HEK293 (cell line): ENCODE results near the gene PRSS48.

Experiments
- CTCF ChIA-PET: fragments of 350-600 bp; formaldehyde crosslinking; extraction: SDS; loops from one replicate; lab custom pipeline; 2021; ENCODE audit warnings: antibody characterized with exemption; lab: Yijun Ruan, JAX
- POLR2A ChIA-PET: fragments of 300-600 bp; formaldehyde crosslinking; extraction: SDS; loops from one replicate; lab custom pipeline; 2020; ENCODE audit warnings: antibody characterized with exemption, inconsistent platforms; lab: Yijun Ruan, JAX
- H3K27ac ChIP-seq: fragments of 200-500 bp; sonication (Bioruptor generic); 2 replicates; pipeline ENCODE4 v1.5.1; 2014; ENCODE audit warnings: low read depth, low read length, control low read depth, inconsistent platforms; ENCODE audit errors: extremely low read depth
- H3K36me3 ChIP-seq, 2 experiments: fragments of 200-500 bp in 1 of 2; sonication (Bioruptor generic) in 1 of 2; 1 replicate in 1 of 2; 2 replicates in 1 of 2; pipeline ENCODE4 v1.5.1; 2014 to 2017; ENCODE audit warnings: inconsistent platforms in 2 of 2, low read length in 2 of 2; ENCODE audit not compliant: control insufficient read depth in 2 of 2, insufficient read depth in 1 of 2
- H3K4me1 ChIP-seq: fragments of 200-500 bp; sonication (Bioruptor generic); 2 replicates; pipeline ENCODE4 v1.5.1; 2014; ENCODE audit warnings: mild to moderate bottlenecking, low read length, inconsistent platforms; ENCODE audit not compliant: control insufficient read depth, insufficient read depth
- H3K4me3 ChIP-seq: 2 replicates; pipeline ENCODE4 v1.5.1; 2011; ENCODE audit warnings: low read depth, mild to moderate bottlenecking, control low read depth, low read length, moderate library complexity
- H3K9me3 ChIP-seq: fragments of 200-500 bp; sonication (Bioruptor generic); 2 replicates; pipeline ENCODE4 v1.5.1; 2014; ENCODE audit warnings: low read depth, low read length, inconsistent platforms; ENCODE audit not compliant: control insufficient read depth, insufficient read depth
- FEZF1 ChIP-seq: fragments of 450-650 bp; formaldehyde crosslinking; IDR thresholded peaks from 2 replicates; pipeline ENCODE4 v1.5.1; 2016; ENCODE audit warnings: missing biosample characterization, missing genetic modification characterization
- GLIS2 ChIP-seq: fragments of 450-650 bp; formaldehyde crosslinking; IDR thresholded peaks from 2 replicates; pipeline ENCODE4 v1.5.1; 2016; ENCODE audit warnings: missing biosample characterization, missing genetic modification characterization
- HOXA7 ChIP-seq: sonication (generic); formaldehyde crosslinking; IDR thresholded peaks from 2 replicates; pipeline ENCODE4 v1.8.1; 2022; ENCODE audit warnings: missing genetic modification reagents, borderline replicate concordance
- KLF1 ChIP-seq: fragments of 450-650 bp; formaldehyde crosslinking; IDR thresholded peaks from 2 replicates; pipeline ENCODE4 v1.5.1; 2016; ENCODE audit warnings: missing biosample characterization, missing genetic modification characterization
- KLF10 ChIP-seq: fragments of 450-650 bp; IDR thresholded peaks from 2 replicates; pipeline ENCODE4 v1.5.1; 2018; ENCODE audit warnings: missing biosample characterization, mild to moderate bottlenecking, missing genetic modification characterization
- KLF7 ChIP-seq: fragments of 450-650 bp; formaldehyde crosslinking; IDR thresholded peaks from 2 replicates; pipeline ENCODE4 v1.5.1; 2016; ENCODE audit warnings: missing biosample characterization, missing genetic modification characterization, borderline replicate concordance
- RBAK ChIP-seq: fragments of 450-650 bp; formaldehyde crosslinking; IDR thresholded peaks from 2 replicates; pipeline ENCODE4 v1.5.1; 2016; ENCODE audit warnings: missing biosample characterization, missing genetic modification characterization
- REST ChIP-seq: fragments of 450-650 bp; formaldehyde crosslinking; IDR thresholded peaks from 2 replicates; pipeline ENCODE4 v1.5.1; 2016; ENCODE audit warnings: missing biosample characterization, missing genetic modification characterization
- SETDB1 ChIP-seq: IDR thresholded peaks from one replicate; pipeline ENCODE4 v1.6.1; 2017; ENCODE audit warnings: mild to moderate bottlenecking, low read length, moderate library complexity, mixed read lengths; ENCODE audit not compliant: insufficient read length
- ZNF146 ChIP-seq: fragments of 450-650 bp; formaldehyde crosslinking; IDR thresholded peaks from 2 replicates; pipeline ENCODE4 v1.5.1; 2016; ENCODE audit warnings: missing biosample characterization, missing genetic modification characterization
- ZNF175 ChIP-seq: fragments of 450-650 bp; formaldehyde crosslinking; IDR thresholded peaks from 2 replicates; pipeline ENCODE4 v1.5.1; 2016; ENCODE audit warnings: missing biosample characterization, missing genetic modification characterization
- ZNF202 ChIP-seq: fragments of 450-650 bp; formaldehyde crosslinking; IDR thresholded peaks from 2 replicates; pipeline ENCODE4 v1.5.1; 2016; ENCODE audit warnings: missing biosample characterization, missing genetic modification characterization, borderline replicate concordance
- ZNF292 ChIP-seq: fragments of 450-650 bp; formaldehyde crosslinking; IDR thresholded peaks from 2 replicates; pipeline ENCODE4 v1.5.1; 2016; ENCODE audit warnings: low read depth, missing biosample characterization, missing genetic modification characterization, borderline replicate concordance
- ZNF488 ChIP-seq: fragments of 450-650 bp; formaldehyde crosslinking; IDR thresholded peaks from 2 replicates; pipeline ENCODE4 v1.5.1; 2016; ENCODE audit warnings: missing biosample characterization, missing genetic modification characterization
- ZNF600 ChIP-seq: fragments of 450-650 bp; formaldehyde crosslinking; IDR thresholded peaks from 2 replicates; pipeline ENCODE4 v1.5.1; 2016; ENCODE audit warnings: missing biosample characterization, missing genetic modification characterization
- ZNF791 ChIP-seq: fragments of 450-650 bp; formaldehyde crosslinking; IDR thresholded peaks from 2 replicates; pipeline ENCODE4 v1.5.1; 2016; ENCODE audit warnings: missing biosample characterization, missing genetic modification characterization
- ZNF837 ChIP-seq: fragments of 450-650 bp; formaldehyde crosslinking; IDR thresholded peaks from 2 replicates; pipeline ENCODE4 v1.5.1; 2016; ENCODE audit warnings: missing biosample characterization, missing genetic modification characterization
- TF ChIP-seq, protein P1 (sequence below): fragments of 450-650 bp; formaldehyde crosslinking; conservative IDR thresholded peaks from 2 replicates; pipeline ENCODE4 v1.5.1; 2016; ENCODE audit warnings: low read depth, missing biosample characterization, missing genetic modification characterization
- TF ChIP-seq, protein P2 (sequence below): fragments of 450-650 bp; formaldehyde crosslinking; IDR thresholded peaks from 2 replicates; pipeline ENCODE4 v1.5.1; 2016; ENCODE audit warnings: missing biosample characterization, missing genetic modification characterization
- TF ChIP-seq, protein P3 (sequence below): sonication (generic); formaldehyde crosslinking; IDR thresholded peaks from 2 replicates; pipeline ENCODE4 v1.8.1; 2022; ENCODE audit warnings: mild to moderate bottlenecking, moderate library complexity, missing genetic modification reagents

The PRSS48 gene

GRCh38 chr4:151313306-151314009, 36.5 kb downstream of the PRSS48 start:
- CTCF ChIA-PET: interaction anchor here (0.6 to 1.2 kb wide), 4 partner anchors 37 to 1385 kb away, joined by 3 read pairs; no protein-coding TSS in a partner anchor
- no peaks in the 10 kb centered on the region for H3K9me3 ChIP-seq
- H3K27ac ChIP-seq: no peak overlapping the region
- H3K4me1 ChIP-seq: peaks cover 5% of the 10 kb centered on the region; the same call in 1 of the 2 replicates
- POLR2A ChIA-PET: interaction anchor here (2.1 kb wide), 1 partner anchor 12 kb away, joined by 5 read pairs; the partner anchor contains the start of gene SH3D19
- no peak overlapping the region for H3K4me3 ChIP-seq
- no peak for TF ChIP-seq GLIS2 (tag by site-specific recombination)
- no peaks in the 10 kb centered on the region; a peak in 1 of 3 replicates for H3K36me3 ChIP-seq

GRCh38 chr4:151314010-151314355, 37.0 kb downstream of the PRSS48 start:
- no peaks in the 10 kb centered on the region; a peak in 1 of 3 replicates for H3K36me3 ChIP-seq
- H3K4me1 ChIP-seq: peaks cover 5% of the 10 kb centered on the region; the same call in 1 of the 2 replicates
- H3K4me3 ChIP-seq: no peak overlapping the region
- no peaks in the 10 kb centered on the region for H3K9me3 ChIP-seq
- ChIA-PET CTCF (interaction anchor here (0.6 to 1.2 kb wide), 3 partner anchors 38 to 175 kb away, joined by 3 read pairs; no protein-coding TSS in a partner anchor), POLR2A (no interaction called here)
- no peak overlapping the region for H3K27ac ChIP-seq
- no peak for TF ChIP-seq KLF10 (tag by site-specific recombination)
- no peak for TF ChIP-seq ZNF146
- TF ChIP-seq KLF7 (tag by site-specific recombination): no peak
- TF ChIP-seq ZNF600 (tag by site-specific recombination): no peak
- no peak for TF ChIP-seq KLF1 (tag by site-specific recombination)
- no peak for TF ChIP-seq ZNF837 (tag by site-specific recombination)
- no peak for TF ChIP-seq ZNF791 (tag by site-specific recombination)
- TF ChIP-seq ZNF488 (tag by site-specific recombination): no peak
- TF ChIP-seq HOXA7: no peak
- TF ChIP-seq, all 188 proteins: peak for 0

- peaks cover 5% of the 10 kb centered on the region; the same call in 1 of the 2 replicates for H3K4me1 ChIP-seq
- no peak overlapping the region for H3K4me3 ChIP-seq
- H3K27ac ChIP-seq: no peak overlapping the region
- no peaks in the 10 kb centered on the region; a peak in 1 of 3 replicates for H3K36me3 ChIP-seq
- POLR2A ChIA-PET: no interaction called here
- CTCF ChIA-PET: interaction anchor here (0.8 to 1.2 kb wide), 2 partner anchors 38 to 48 kb away, joined by 3 read pairs; no protein-coding TSS in a partner anchor
- no peaks in the 10 kb centered on the region for H3K9me3 ChIP-seq
- TF ChIP-seq ZNF292 (no peak), KLF10 (tag by site-specific recombination) (no peak), SETDB1 (no peak), ZNF202 (tag by site-specific recombination) (no peak), FEZF1 (tag by site-specific recombination) (no peak), ZNF175 (tag by site-specific recombination) (no peak), REST (tag by site-specific recombination) (no peak), RBAK (no peak)
- TF ChIP-seq, protein P1, sequence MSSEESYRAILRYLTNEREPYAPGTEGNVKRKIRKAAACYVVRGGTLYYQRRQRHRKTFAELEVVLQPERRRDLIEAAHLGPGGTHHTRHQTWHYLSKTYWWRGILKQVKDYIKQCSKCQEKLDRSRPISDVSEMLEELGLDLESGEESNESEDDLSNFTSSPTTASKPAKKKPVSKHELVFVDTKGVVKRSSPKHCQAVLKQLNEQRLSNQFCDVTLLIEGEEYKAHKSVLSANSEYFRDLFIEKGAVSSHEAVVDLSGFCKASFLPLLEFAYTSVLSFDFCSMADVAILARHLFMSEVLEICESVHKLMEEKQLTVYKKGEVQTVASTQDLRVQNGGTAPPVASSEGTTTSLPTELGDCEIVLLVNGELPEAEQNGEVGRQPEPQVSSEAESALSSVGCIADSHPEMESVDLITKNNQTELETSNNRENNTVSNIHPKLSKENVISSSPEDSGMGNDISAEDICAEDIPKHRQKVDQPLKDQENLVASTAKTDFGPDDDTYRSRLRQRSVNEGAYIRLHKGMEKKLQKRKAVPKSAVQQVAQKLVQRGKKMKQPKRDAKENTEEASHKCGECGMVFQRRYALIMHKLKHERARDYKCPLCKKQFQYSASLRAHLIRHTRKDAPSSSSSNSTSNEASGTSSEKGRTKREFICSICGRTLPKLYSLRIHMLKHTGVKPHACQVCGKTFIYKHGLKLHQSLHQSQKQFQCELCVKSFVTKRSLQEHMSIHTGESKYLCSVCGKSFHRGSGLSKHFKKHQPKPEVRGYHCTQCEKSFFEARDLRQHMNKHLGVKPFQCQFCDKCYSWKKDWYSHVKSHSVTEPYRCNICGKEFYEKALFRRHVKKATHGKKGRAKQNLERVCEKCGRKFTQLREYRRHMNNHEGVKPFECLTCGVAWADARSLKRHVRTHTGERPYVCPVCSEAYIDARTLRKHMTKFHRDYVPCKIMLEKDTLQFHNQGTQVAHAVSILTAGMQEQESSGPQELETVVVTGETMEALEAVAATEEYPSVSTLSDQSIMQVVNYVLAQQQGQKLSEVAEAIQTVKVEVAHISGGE (tag by site-specific recombination): no peak
- TF ChIP-seq, protein P2, sequence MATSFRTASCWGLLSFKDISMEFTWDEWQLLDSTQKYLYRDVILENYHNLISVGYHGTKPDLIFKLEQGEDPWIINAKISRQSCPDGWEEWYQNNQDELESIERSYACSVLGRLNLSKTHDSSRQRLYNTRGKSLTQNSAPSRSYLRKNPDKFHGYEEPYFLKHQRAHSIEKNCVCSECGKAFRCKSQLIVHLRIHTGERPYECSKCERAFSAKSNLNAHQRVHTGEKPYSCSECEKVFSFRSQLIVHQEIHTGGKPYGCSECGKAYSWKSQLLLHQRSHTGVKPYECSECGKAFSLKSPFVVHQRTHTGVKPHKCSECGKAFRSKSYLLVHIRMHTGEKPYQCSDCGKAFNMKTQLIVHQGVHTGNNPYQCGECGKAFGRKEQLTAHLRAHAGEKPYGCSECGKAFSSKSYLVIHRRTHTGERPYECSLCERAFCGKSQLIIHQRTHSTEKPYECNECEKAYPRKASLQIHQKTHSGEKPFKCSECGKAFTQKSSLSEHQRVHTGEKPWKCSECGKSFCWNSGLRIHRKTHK: no peak
- TF ChIP-seq, protein P3, sequence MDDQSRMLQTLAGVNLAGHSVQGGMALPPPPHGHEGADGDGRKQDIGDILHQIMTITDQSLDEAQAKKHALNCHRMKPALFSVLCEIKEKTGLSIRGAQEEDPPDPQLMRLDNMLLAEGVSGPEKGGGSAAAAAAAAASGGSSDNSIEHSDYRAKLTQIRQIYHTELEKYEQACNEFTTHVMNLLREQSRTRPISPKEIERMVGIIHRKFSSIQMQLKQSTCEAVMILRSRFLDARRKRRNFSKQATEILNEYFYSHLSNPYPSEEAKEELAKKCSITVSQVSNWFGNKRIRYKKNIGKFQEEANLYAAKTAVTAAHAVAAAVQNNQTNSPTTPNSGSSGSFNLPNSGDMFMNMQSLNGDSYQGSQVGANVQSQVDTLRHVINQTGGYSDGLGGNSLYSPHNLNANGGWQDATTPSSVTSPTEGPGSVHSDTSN: no peak
These were observed 37.5 kb downstream of the PRSS48 start for GRCh38 chr4:151314479-151314878.
